GM12891 (cell line): Measurements from ENCODE around the gene PCAT7.

Experiments used
- POLR2A ChIP-seq: IDR thresholded peaks from 2 replicates; pipeline ENCODE4 v1.6.1; 2011; ENCODE audit warnings: low read depth, low read length, control low read depth
- POLR2AphosphoS5 ChIP-seq: IDR thresholded peaks from 2 replicates; pipeline ENCODE4 v1.6.1; 2011; ENCODE audit warnings: low read depth, low read length, control low read depth
- POU2F2 ChIP-seq: IDR thresholded peaks from 2 replicates; pipeline ENCODE4 v1.6.1; 2011; ENCODE audit warnings: low read depth, mild to moderate bottlenecking, control low read depth, low read length, moderate library complexity
- SPI1 ChIP-seq: IDR thresholded peaks from 2 replicates; pipeline ENCODE4 v1.6.1; 2011; ENCODE audit warnings: low read depth, low read length, control low read depth

DNA sequence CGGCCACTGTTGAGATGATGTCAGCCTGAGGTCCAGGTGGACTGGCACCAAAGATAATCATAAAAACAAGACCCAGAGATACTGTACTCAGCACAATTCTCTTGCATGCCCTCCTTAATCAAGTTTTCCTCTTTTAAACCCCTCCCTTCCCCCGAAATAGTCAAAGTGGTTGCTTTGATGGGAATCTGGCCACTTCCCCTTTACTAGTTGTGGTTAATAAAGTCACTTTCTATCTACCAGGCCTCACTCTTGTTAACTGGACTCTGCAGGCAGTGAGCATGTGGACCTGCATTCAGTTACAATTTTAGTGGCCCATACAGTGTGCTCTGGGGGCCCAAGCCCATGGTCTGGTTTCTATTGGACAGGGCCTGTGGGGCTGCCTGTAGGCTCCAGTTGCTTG, 21.2 kb downstream of the PCAT7 start:
- TF ChIP-seq POLR2A (no peak), SPI1 (peak; percentile 74), POLR2AphosphoS5 (no peak), POU2F2 (no peak)
